Eye (tissue), 1 donor: Measurements from ENCODE around the gene WFDC9.
A peak's percentile ranks its signal among the peaks of the same experiment; 100 is the strongest.
"Not testable (repeated sequence)": the region's sequence is repeated elsewhere in the genome, so short reads cannot be mapped to it uniquely, and the experiment has no call there.

ENCODE experiments used
- DNase-seq: peaks from one replicate; pipeline ENCODE4 v3.0.0-alpha.2; 2015

Gene WFDC9

GRCh38 chr20:45589725-45590124 lies 41.4 kb downstream of the WFDC9 start:
- DNase-seq, result no peak

GRCh38 chr20:45588800-45589199 lies 42.3 kb downstream of the WFDC9 start:
- no peak for DNase-seq

GRCh38 chr20:45585986-45586385 lies 45.1 kb downstream of the WFDC9 start:
- DNase-seq, result not testable (repeated sequence)

GRCh38 chr20:45584294-45584693 lies 46.8 kb downstream of the WFDC9 start:
- not testable (repeated sequence) for DNase-seq

GRCh38 chr20:45583502-45583901 lies 47.6 kb downstream of the WFDC9 start:
- DNase-seq, result no peak

- DNase-seq, result no peak
These were observed 49.4 kb downstream of the WFDC9 start for GRCh38 chr20:45581702-45582101.

GRCh38 chr20:45579184-45579583 lies 51.9 kb downstream of the WFDC9 start, which contains the start of gene WFDC8:
TSS of gene WFDC8 (minus strand) at chr20:45579284. CDS start at chr20:45579247, 37 bp downstream.
- DNase-seq, result no peak

GRCh38 chr20:45578231-45578630 lies 52.9 kb downstream of the WFDC9 start:
- peak; percentile 76 for DNase-seq

GRCh38 chr20:45576995-45577394 lies 54.1 kb downstream of the WFDC9 start:
- DNase-seq, result peak; percentile 30

- DNase-seq, result no peak
These were observed 55.2 kb downstream of the WFDC9 start for GRCh38 chr20:45575931-45576330.

GRCh38 chr20:45569650-45570049 lies 61.4 kb downstream of the WFDC9 start:
- DNase-seq, result not testable (repeated sequence)

- no peak for DNase-seq
These were observed 66.3 kb downstream of the WFDC9 start for GRCh38 chr20:45564760-45565276.
